IMR-90 (cell line): ENCODE data around the gene S100A5. TPM values are rescaled to one million over a fixed set of nuclear protein-coding genes. Genes with fewer than 3 reads are reported as not detected.

Experiments used
- ATAC-seq: fragments of 200-7000 bp; cut with Tn5 transposase; 2 replicates; pipeline ENCODE4 v1.9.1; 2020; ENCODE audit warnings: low read depth, mild to moderate bottlenecking, moderate library complexity
- BruUV-seq: library from RNA; stranded (reverse); fragments of 400-500 nt; replicated peaks from 2 replicates; lab custom pipeline; 2021; lab: Mats Ljungman, UMichigan
- CTCF ChIA-PET: fragments of 300-600 bp; formaldehyde crosslinking; extraction: SDS; loops from one replicate; lab custom pipeline; 2021; ENCODE audit warnings: antibody characterized with exemption; lab: Yijun Ruan, JAX
- POLR2A ChIA-PET: fragments of 300-600 bp; sonication (Branson Sonifier 250); formaldehyde crosslinking; loops from one replicate; lab custom pipeline; 2022; ENCODE audit warnings: antibody characterized with exemption; ENCODE audit not compliant: unreplicated experiment; lab: Charles Lee
- DNase-seq: peaks from one replicate; pipeline ENCODE4 v3.0.0; 2013
- H2AFZ ChIP-seq: replicated peaks from 2 replicates; pipeline ENCODE3; 2013; ENCODE audit warnings: low read length, mild to moderate bottlenecking; ENCODE audit not compliant: poor library complexity
- H2AK5ac ChIP-seq: 2 replicates; pipeline ENCODE4 v1.6.1; 2013; ENCODE audit warnings: low read depth, low read length, inconsistent platforms
- H2AK9ac ChIP-seq: replicated peaks from 2 replicates; pipeline ENCODE3; 2013; ENCODE audit warnings: mild to moderate bottlenecking, low read depth, low read length, moderate library complexity; ENCODE audit not compliant: poor library complexity
- H2BK120ac ChIP-seq: 2 replicates; pipeline ENCODE4 v1.6.1; 2013; ENCODE audit warnings: low read depth, low read length, inconsistent platforms
- H2BK15ac ChIP-seq: 3 replicates; pipeline ENCODE4 v1.6.1; 2013; ENCODE audit warnings: low read depth, low read length, inconsistent platforms
- H2BK20ac ChIP-seq: 2 replicates; pipeline ENCODE4 v1.6.1; 2013; ENCODE audit warnings: low read depth, mild to moderate bottlenecking, inconsistent platforms, low read length, moderate library complexity
- H2BK5ac ChIP-seq: 2 replicates; pipeline ENCODE4 v1.6.1; 2013; ENCODE audit warnings: mild to moderate bottlenecking, low read depth, low read length, inconsistent platforms; ENCODE audit not compliant: poor library complexity, severe bottlenecking
- H3K14ac ChIP-seq: replicated peaks from 2 replicates; pipeline ENCODE4 v1.6.1; 2013; ENCODE audit warnings: low read depth, low read length, inconsistent platforms
- H3K18ac ChIP-seq: 2 replicates; pipeline ENCODE4 v1.6.1; 2013; ENCODE audit warnings: low read depth, low read length, control low read depth
- H3K23ac ChIP-seq: 2 replicates; pipeline ENCODE4 v1.6.1; 2013; ENCODE audit warnings: low read depth, low read length, inconsistent platforms
- H3K27ac ChIP-seq: 2 replicates; pipeline ENCODE4 v1.5.1; 2013; ENCODE audit warnings: mild to moderate bottlenecking, control low read depth, low read length; ENCODE audit not compliant: insufficient read depth
- H3K27me3 ChIP-seq: 2 replicates; pipeline ENCODE4 v1.6.1; 2013; ENCODE audit warnings: low read length; ENCODE audit not compliant: control insufficient read depth, insufficient read depth
- H3K36me3 ChIP-seq: 2 replicates; pipeline ENCODE4 v1.6.1; 2013; ENCODE audit warnings: low read length, mixed read lengths; ENCODE audit not compliant: control insufficient read depth, insufficient read depth
- H3K4ac ChIP-seq: 2 replicates; pipeline ENCODE4 v1.6.1; 2013; ENCODE audit warnings: low read depth, low read length, inconsistent platforms
- H3K4me1 ChIP-seq: 2 replicates; pipeline ENCODE4 v1.6.1; 2013; ENCODE audit warnings: low read length, mixed read lengths; ENCODE audit not compliant: control insufficient read depth, insufficient read depth
- H3K4me2 ChIP-seq: 2 replicates; pipeline ENCODE4 v1.6.1; 2013; ENCODE audit warnings: low read depth, mild to moderate bottlenecking, control low read depth, low read length, moderate library complexity
- H3K4me3 ChIP-seq: 2 replicates; pipeline ENCODE4 v1.5.1; 2013; ENCODE audit warnings: low read depth, mild to moderate bottlenecking, control low read depth, low read length, moderate library complexity; ENCODE audit not compliant: insufficient read depth
- H3K56ac ChIP-seq: 2 replicates; pipeline ENCODE4 v1.6.1; 2013; ENCODE audit warnings: low read length, inconsistent platforms; ENCODE audit not compliant: insufficient read depth; ENCODE audit errors: extremely low read depth
- H3K79me1 ChIP-seq, 2 experiments: 2 replicates each; pipeline ENCODE4 v1.6.1; 2013; ENCODE audit warnings: low read length in 2 of 2, inconsistent platforms in 1 of 2, low read depth in 1 of 2
- H3K9ac ChIP-seq: 2 replicates; pipeline ENCODE4 v1.6.1; 2013; ENCODE audit warnings: low read depth, low read length, control low read depth
- H3K9me1 ChIP-seq: 2 replicates; pipeline ENCODE4 v1.6.1; 2013; ENCODE audit warnings: low read length, inconsistent platforms; ENCODE audit not compliant: insufficient read depth
- H3K9me3 ChIP-seq: 2 replicates; pipeline ENCODE4 v1.6.1; 2013; ENCODE audit warnings: low read length; ENCODE audit not compliant: control insufficient read depth, insufficient read depth
- H4K20me1 ChIP-seq: 2 replicates; pipeline ENCODE4 v1.6.1; 2013; ENCODE audit warnings: low read length, inconsistent platforms; ENCODE audit not compliant: insufficient read depth
- H4K5ac ChIP-seq: 2 replicates; pipeline ENCODE4 v1.6.1; 2013; ENCODE audit warnings: mild to moderate bottlenecking, low read depth, low read length, control low read depth
- H4K8ac ChIP-seq, 2 experiments: 2 replicates each; pipeline ENCODE4 v1.6.1; 2013; ENCODE audit warnings: low read depth in 2 of 2, low read length in 2 of 2, control low read depth in 1 of 2, inconsistent platforms in 1 of 2
- H4K91ac ChIP-seq: 2 replicates; pipeline ENCODE4 v1.6.1; 2013; ENCODE audit warnings: low read depth, low read length, inconsistent platforms; ENCODE audit not compliant: insufficient read depth
- BHLHE40 ChIP-seq: fragments of 150-350 bp; IDR thresholded peaks from 2 replicates; pipeline ENCODE4 v1.6.1; 2016; ENCODE audit warnings: mild to moderate bottlenecking, low read depth, low read length
- CEBPB ChIP-seq: IDR thresholded peaks from 2 replicates; pipeline ENCODE4 v1.6.1; 2012; ENCODE audit warnings: low read depth, low read length, improper control_type of control experiment
- CHD1 ChIP-seq: IDR thresholded peaks from 2 replicates; pipeline ENCODE4 v1.6.1; 2012; ENCODE audit warnings: low read depth, low read length, improper control_type of control experiment
- FOS ChIP-seq: fragments of 150-350 bp; IDR thresholded peaks from 2 replicates; pipeline ENCODE4 v1.6.1; 2016; ENCODE audit warnings: low read depth, low read length
- MAFK ChIP-seq: IDR thresholded peaks from 2 replicates; pipeline ENCODE4 v1.6.1; 2012; ENCODE audit warnings: low read depth, low read length, improper control_type of control experiment
- MAZ ChIP-seq: IDR thresholded peaks from 2 replicates; pipeline ENCODE4 v1.6.1; 2012; ENCODE audit warnings: low read depth, mild to moderate bottlenecking, low read length, improper control_type of control experiment, moderate library complexity, borderline replicate concordance
- MXI1 ChIP-seq: IDR thresholded peaks from 2 replicates; pipeline ENCODE4 v1.6.1; 2012; ENCODE audit warnings: low read depth, mild to moderate bottlenecking, low read length, moderate library complexity, borderline replicate concordance
- NFE2L2 ChIP-seq: fragments of 150-350 bp; IDR thresholded peaks from 2 replicates; pipeline ENCODE4 v1.6.1; 2016; ENCODE audit warnings: low read depth, mild to moderate bottlenecking, low read length
- POLR2A ChIP-seq: IDR thresholded peaks from 2 replicates; pipeline ENCODE4 v1.6.1; 2012; ENCODE audit warnings: mild to moderate bottlenecking, low read depth, low read length
- RAD21 ChIP-seq: IDR thresholded peaks from 2 replicates; pipeline ENCODE4 v1.6.1; 2012; ENCODE audit warnings: low read length, improper control_type of control experiment
- RCOR1 ChIP-seq: IDR thresholded peaks from 2 replicates; pipeline ENCODE4 v1.6.1; 2012; ENCODE audit warnings: mild to moderate bottlenecking, low read length, improper control_type of control experiment; ENCODE audit not compliant: insufficient replicate concordance
- RFX5 ChIP-seq: IDR thresholded peaks from 2 replicates; pipeline ENCODE4 v1.8.0; 2012; ENCODE audit warnings: low read depth, mild to moderate bottlenecking, low read length, moderate library complexity
- SMC3 ChIP-seq: fragments of 150-350 bp; IDR thresholded peaks from 2 replicates; pipeline ENCODE4 v1.6.1; 2016; ENCODE audit warnings: low read depth, mild to moderate bottlenecking, antibody characterized with exemption, low read length, moderate library complexity
- WGBS, 2 experiments: methylation state at CpG; one replicate each; pipeline versions ENCODE4 v1.1.5 to v1.1.7; 2013; ENCODE audit warnings: missing lambda C conversion rate in 2 of 2; ENCODE audit not compliant: insufficient read length in 1 of 2; ENCODE audit errors: extremely low coverage in 2 of 2; 5-methylcytosine and 5-hydroxymethylcytosine counted together
- dilution Hi-C: fragments of 300-500 bp; cut with HindIII; formaldehyde crosslinking; loops from one replicate; pipeline ENCODE4 v1.14.3; 2018; ENCODE audit warnings: low sequenced_read_pairs; ENCODE audit not compliant: unreplicated experiment
- in situ Hi-C: fragments of 300-500 bp; cut with MboI; formaldehyde crosslinking; loops from 3 replicates; pipeline ENCODE4 v1.14.3; 2019; ENCODE audit warnings: low sequenced_read_pairs, inconsistent platforms, mixed read lengths
- intact Hi-C: fragments of 100-400 bp; cut with micrococcal nuclease; formaldehyde crosslinking; loops from 2 replicates; pipeline ENCODE4 v1.10.0; 2022
- polyA plus RNA-seq, 3 experiments: library from polyadenylated mRNA; depleted of rRNA; stranded (reverse); fragments of >200 nt; gene quantifications; 2 replicates each; pipeline ENCODE4 v1.2.3, GENCODE V29; 2012; ENCODE audit warnings: low replicate concordance in 1 of 3
- total RNA-seq: library from RNA; depleted of rRNA; stranded (reverse); fragments of >200 nt; gene quantifications from 2 replicates; pipeline ENCODE4 v1.2.3, GENCODE V29; 2012
- TF ChIP-seq, protein P1 (sequence below): fragments of 150-350 bp; IDR thresholded peaks from 2 replicates; pipeline ENCODE4 v1.6.1; 2016; ENCODE audit warnings: low read depth, mild to moderate bottlenecking, low read length, moderate library complexity, borderline replicate concordance
- TF ChIP-seq, protein P2 (sequence below): conservative IDR thresholded peaks from 2 replicates; pipeline ENCODE4 v1.5.1; 2012; ENCODE audit warnings: mild to moderate bottlenecking, low read depth, low read length, improper control_type of control experiment
- TF ChIP-seq, protein P3 (sequence below): fragments of 150-350 bp; IDR thresholded peaks from 2 replicates; pipeline ENCODE4 v1.6.1; 2017; ENCODE audit warnings: mild to moderate bottlenecking, antibody characterized with exemption, low read length, low read depth

Gene S100A5
- total and polyA plus RNA-seq, 2 of the 4 experiments (the other 2 are of a cell fraction), result 0.27 TPM; not detected in 1

DNA sequence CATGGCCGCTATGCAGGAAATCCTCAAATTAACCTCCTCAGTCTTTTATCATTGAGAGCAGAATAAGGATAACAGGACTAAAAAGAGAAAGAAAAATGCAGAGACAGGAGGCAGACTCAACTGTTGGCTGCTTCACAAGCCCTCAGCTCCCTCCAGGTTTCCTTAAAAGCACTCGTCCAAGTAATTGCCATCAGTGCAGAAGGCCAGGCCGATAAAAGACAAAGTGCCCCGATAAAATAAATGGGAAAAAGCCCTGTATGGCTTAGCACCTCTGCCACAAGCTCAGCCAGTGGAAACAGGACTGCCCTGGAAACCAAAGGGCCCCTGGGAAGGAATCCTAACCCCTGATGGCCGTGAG lies 13.1 kb downstream of the S100A5 start:
- Histone ChIP-seq H2BK5ac (no peak overlapping the region), H2BK120ac (no peak overlapping the region), H3K56ac (no peak overlapping the region), H3K4me3 (no peak overlapping the region), H3K4ac (no peak overlapping the region), H3K9me3 (no peaks in the 10 kb centered on the region), H3K79me1 (peaks cover 0 to 23% of the 10 kb centered on the region in 2 experiments; a peak in 2 of 4 replicates), H3K4me2 (no peak overlapping the region), H4K5ac (no peak overlapping the region), H3K18ac (no peak overlapping the region), H3K4me1 (peaks cover 19% of the 10 kb centered on the region), H3K9ac (no peak overlapping the region), H3K36me3 (no peaks in the 10 kb centered on the region), H3K27me3 (no peaks in the 10 kb centered on the region), H3K14ac (no peak overlapping the region), H2BK15ac (no peak overlapping the region), H3K9me1 (peaks cover 8% of the 10 kb centered on the region; the same call in 1 of the 2 replicates), H2BK20ac (no peak overlapping the region), H2AK5ac (no peak overlapping the region), H3K23ac (no peak overlapping the region), H3K27ac (no peak overlapping the region), H4K8ac (no peak overlapping the region), H2AFZ (no peak overlapping the region), H4K91ac (no peak overlapping the region), H4K20me1 (no peaks in the 10 kb centered on the region; the same call in 1 of the 2 replicates), H2AK9ac (no peak overlapping the region)
- in situ Hi-C loops (loop anchor here (25.0 kb wide), 1 partner anchor 435 kb away; the partner anchor contains the start of genes CREB3L4, CRTC2 and SLC39A1), intact Hi-C loops (no loop called here), dilution Hi-C loops (no loop called here)
- TF ChIP-seq CEBPB (no peak), MAZ (no peak), MAFK (no peak), CHD1 (no peak), BHLHE40 (no peak), RCOR1 (no peak), POLR2A (no peak), SMC3 (no peak), NFE2L2 (no peak), RFX5 (no peak), RAD21 (no peak), MXI1 (no peak), FOS (no peak)
- TF ChIP-seq, protein P1, sequence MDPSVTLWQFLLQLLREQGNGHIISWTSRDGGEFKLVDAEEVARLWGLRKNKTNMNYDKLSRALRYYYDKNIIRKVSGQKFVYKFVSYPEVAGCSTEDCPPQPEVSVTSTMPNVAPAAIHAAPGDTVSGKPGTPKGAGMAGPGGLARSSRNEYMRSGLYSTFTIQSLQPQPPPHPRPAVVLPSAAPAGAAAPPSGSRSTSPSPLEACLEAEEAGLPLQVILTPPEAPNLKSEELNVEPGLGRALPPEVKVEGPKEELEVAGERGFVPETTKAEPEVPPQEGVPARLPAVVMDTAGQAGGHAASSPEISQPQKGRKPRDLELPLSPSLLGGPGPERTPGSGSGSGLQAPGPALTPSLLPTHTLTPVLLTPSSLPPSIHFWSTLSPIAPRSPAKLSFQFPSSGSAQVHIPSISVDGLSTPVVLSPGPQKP, result no peak
- TF ChIP-seq, protein P2, sequence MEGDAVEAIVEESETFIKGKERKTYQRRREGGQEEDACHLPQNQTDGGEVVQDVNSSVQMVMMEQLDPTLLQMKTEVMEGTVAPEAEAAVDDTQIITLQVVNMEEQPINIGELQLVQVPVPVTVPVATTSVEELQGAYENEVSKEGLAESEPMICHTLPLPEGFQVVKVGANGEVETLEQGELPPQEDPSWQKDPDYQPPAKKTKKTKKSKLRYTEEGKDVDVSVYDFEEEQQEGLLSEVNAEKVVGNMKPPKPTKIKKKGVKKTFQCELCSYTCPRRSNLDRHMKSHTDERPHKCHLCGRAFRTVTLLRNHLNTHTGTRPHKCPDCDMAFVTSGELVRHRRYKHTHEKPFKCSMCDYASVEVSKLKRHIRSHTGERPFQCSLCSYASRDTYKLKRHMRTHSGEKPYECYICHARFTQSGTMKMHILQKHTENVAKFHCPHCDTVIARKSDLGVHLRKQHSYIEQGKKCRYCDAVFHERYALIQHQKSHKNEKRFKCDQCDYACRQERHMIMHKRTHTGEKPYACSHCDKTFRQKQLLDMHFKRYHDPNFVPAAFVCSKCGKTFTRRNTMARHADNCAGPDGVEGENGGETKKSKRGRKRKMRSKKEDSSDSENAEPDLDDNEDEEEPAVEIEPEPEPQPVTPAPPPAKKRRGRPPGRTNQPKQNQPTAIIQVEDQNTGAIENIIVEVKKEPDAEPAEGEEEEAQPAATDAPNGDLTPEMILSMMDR, result no peak
- TF ChIP-seq, protein P3, sequence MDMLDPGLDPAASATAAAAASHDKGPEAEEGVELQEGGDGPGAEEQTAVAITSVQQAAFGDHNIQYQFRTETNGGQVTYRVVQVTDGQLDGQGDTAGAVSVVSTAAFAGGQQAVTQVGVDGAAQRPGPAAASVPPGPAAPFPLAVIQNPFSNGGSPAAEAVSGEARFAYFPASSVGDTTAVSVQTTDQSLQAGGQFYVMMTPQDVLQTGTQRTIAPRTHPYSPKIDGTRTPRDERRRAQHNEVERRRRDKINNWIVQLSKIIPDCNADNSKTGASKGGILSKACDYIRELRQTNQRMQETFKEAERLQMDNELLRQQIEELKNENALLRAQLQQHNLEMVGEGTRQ, result no peak
- WGBS, 2 experiments, result 92% methylated on average over 2 of the region's 5 CpGs; no CpG with 5 or more reads in 1 of the 2 experiments
- POLR2A ChIA-PET, result no interaction called here
- DNase-seq, result no peak
- no TSS peak for BruUV-seq
- no peak for ATAC-seq
- CTCF ChIA-PET, result no interaction called here
